Liver (tissue), 9 donors: Measurements from ENCODE around the gene PNMA8B. TPM values are rescaled to one million over a fixed set of nuclear protein-coding genes. Genes with fewer than 3 reads are reported as not detected.

Experiments
- DNase-seq: peaks from one replicate; pipeline ENCODE4 v3.0.0-alpha.2; 2017; ENCODE audit warnings: low spot score
- H3K27ac ChIP-seq, 2 donors: one replicate each; pipeline ENCODE4 v1.7.0; 2013; ENCODE audit warnings: inconsistent platforms in 2 of 2, low read length in 2 of 2, control low read depth in 1 of 2, low read depth in 1 of 2, mild to moderate bottlenecking in 1 of 2
- H3K27me3 ChIP-seq, 4 donors: one replicate each; pipeline versions ENCODE4 v1.6.1 to v1.7.0; 2013; ENCODE audit warnings: low read length in 3 of 4, inconsistent platforms in 1 of 4, mild to moderate bottlenecking in 1 of 4, moderate library complexity in 1 of 4; ENCODE audit not compliant: control insufficient read depth in 4 of 4, insufficient read depth in 4 of 4
- H3K36me3 ChIP-seq, 4 donors: one replicate each; pipeline versions ENCODE4 v1.6.1 to v1.7.0; 2013; ENCODE audit warnings: low read length in 3 of 4, mild to moderate bottlenecking in 3 of 4, low read depth in 1 of 4, moderate library complexity in 1 of 4; ENCODE audit not compliant: control insufficient read depth in 4 of 4, insufficient read depth in 3 of 4
- H3K4me1 ChIP-seq, 4 donors: one replicate each; pipeline versions ENCODE4 v1.6.1 to v1.7.0; 2013; ENCODE audit warnings: low read length in 3 of 4, mild to moderate bottlenecking in 3 of 4, moderate library complexity in 1 of 4; ENCODE audit not compliant: control insufficient read depth in 4 of 4, insufficient read depth in 4 of 4
- H3K4me3 ChIP-seq, 3 donors: one replicate each; pipeline versions ENCODE4 v1.6.1 to v1.7.0; 2013; ENCODE audit warnings: low read length in 3 of 3, control low read depth in 1 of 3, low read depth in 1 of 3, mild to moderate bottlenecking in 1 of 3
- H3K9ac ChIP-seq, 2 donors: one replicate each; pipeline ENCODE4 v1.7.0; 2013; ENCODE audit warnings: low read length in 2 of 2, mild to moderate bottlenecking in 2 of 2, moderate library complexity in 2 of 2, control low read depth in 1 of 2, low read depth in 1 of 2
- H3K9me3 ChIP-seq, 4 donors: one replicate each; pipeline versions ENCODE4 v1.6.1 to v1.7.0; 2013; ENCODE audit warnings: low read length in 3 of 4; ENCODE audit not compliant: control insufficient read depth in 4 of 4
- EGR1 ChIP-seq, 2 donors: IDR thresholded peaks; 2 replicates each; pipeline ENCODE4 v1.6.1; 2016 to 2018; ENCODE audit warnings: antibody characterized with exemption in 2 of 2, low read depth in 2 of 2
- FOXA1 ChIP-seq: IDR thresholded peaks from 2 replicates; pipeline ENCODE4 v1.6.1; 2016; ENCODE audit warnings: antibody characterized with exemption
- FOXA2 ChIP-seq: IDR thresholded peaks from 2 replicates; pipeline ENCODE4 v1.6.1; 2016; ENCODE audit warnings: antibody characterized with exemption
- GABPA ChIP-seq, 2 donors: IDR thresholded peaks in 1 of 2; conservative IDR thresholded peaks in 1 of 2; 2 replicates each; pipeline ENCODE4 v1.6.1; 2016; ENCODE audit warnings: antibody characterized with exemption in 2 of 2, mild to moderate bottlenecking in 1 of 2, moderate library complexity in 1 of 2
- HNF4A ChIP-seq, 2 donors: conservative IDR thresholded peaks; 2 replicates each; pipeline ENCODE4 v1.6.1; 2016; ENCODE audit warnings: antibody characterized with exemption in 2 of 2, mild to moderate bottlenecking in 2 of 2
- JUND ChIP-seq, 2 donors: IDR thresholded peaks; 2 replicates each; pipeline ENCODE4 v1.6.1; 2016; ENCODE audit warnings: antibody characterized with exemption in 2 of 2
- NR2F2 ChIP-seq: IDR thresholded peaks from 2 replicates; pipeline ENCODE4 v1.6.1; 2016; ENCODE audit warnings: antibody characterized with exemption
- RAD21 ChIP-seq, 2 donors: IDR thresholded peaks; 2 replicates each; pipeline ENCODE4 v1.6.1; 2016; ENCODE audit warnings: antibody characterized with exemption in 2 of 2, mild to moderate bottlenecking in 2 of 2
- RXRA ChIP-seq, 2 donors: IDR thresholded peaks; 2 replicates each; pipeline ENCODE4 v1.6.1; 2017 to 2018; ENCODE audit warnings: antibody characterized with exemption in 2 of 2, mild to moderate bottlenecking in 1 of 2
- SP1 ChIP-seq: IDR thresholded peaks from 2 replicates; pipeline ENCODE4 v1.6.1; 2018; ENCODE audit warnings: antibody characterized with exemption, mild to moderate bottlenecking
- TAF1 ChIP-seq: conservative IDR thresholded peaks from 2 replicates; pipeline ENCODE4 v1.6.1; 2016; ENCODE audit warnings: antibody characterized with exemption, mild to moderate bottlenecking
- YY1 ChIP-seq: IDR thresholded peaks from 2 replicates; pipeline ENCODE4 v1.6.1; 2016; ENCODE audit warnings: antibody characterized with exemption, mild to moderate bottlenecking
- WGBS: extraction: QIAGEN DNeasy Blood & Tissue Kit; methylation state at CpG from one replicate; pipeline ENCODE4 v1.1.7; 2013; 5-methylcytosine and 5-hydroxymethylcytosine counted together
- polyA plus RNA-seq, 2 donors: library from polyadenylated mRNA; stranded (reverse) in 1 of 2; unstranded in 1 of 2; fragments of 200-250 nt in 1 of 2; fragments of >200 nt in 1 of 2; fragmentation: Nextera tagmentation in 1 of 2; extraction: Ambion mirVana in 1 of 2; gene quantifications; one replicate each; pipeline versions ENCODE4 v1.2.1 to v1.2.3, GENCODE V29; 2013 to 2015
- total RNA-seq, 2 donors: library from RNA; depleted of rRNA; stranded (reverse); fragments of >200 nt; gene quantifications; one replicate each; pipeline ENCODE4 v1.2.3, GENCODE V29; 2014
- TF ChIP-seq, protein P1 (sequence below): IDR thresholded peaks from 2 replicates; pipeline ENCODE4 v1.6.1; 2016; ENCODE audit warnings: antibody characterized with exemption
- TF ChIP-seq, protein P2 (sequence below): IDR thresholded peaks from 2 replicates; pipeline ENCODE4 v1.6.1; 2016; ENCODE audit warnings: antibody characterized with exemption
- TF ChIP-seq, protein P3 (sequence below): IDR thresholded peaks from 2 replicates; pipeline ENCODE4 v1.6.1; 2016; ENCODE audit warnings: antibody characterized with exemption
- TF ChIP-seq, protein P4 (sequence below): fragments of 150-350 bp; IDR thresholded peaks from 2 replicates; pipeline ENCODE4 v1.5.1; 2017; ENCODE audit warnings: improper control_type of control experiment, low read depth, low read length; ENCODE audit not compliant: missing input control
- TF ChIP-seq, protein P5 (sequence below): IDR thresholded peaks from 2 replicates; pipeline ENCODE4 v1.6.1; 2016; ENCODE audit warnings: antibody characterized with exemption, mild to moderate bottlenecking
- donor health status: healthy.
- donor health status: healthy.
- donor health status: healthy.
- donor health status: healthy.
- donor health status: healthy.

PNMA8B gene
- total and polyA plus RNA-seq, 4 donors: 0.15 to 0.59 (median 0.39) TPM

DNA sequence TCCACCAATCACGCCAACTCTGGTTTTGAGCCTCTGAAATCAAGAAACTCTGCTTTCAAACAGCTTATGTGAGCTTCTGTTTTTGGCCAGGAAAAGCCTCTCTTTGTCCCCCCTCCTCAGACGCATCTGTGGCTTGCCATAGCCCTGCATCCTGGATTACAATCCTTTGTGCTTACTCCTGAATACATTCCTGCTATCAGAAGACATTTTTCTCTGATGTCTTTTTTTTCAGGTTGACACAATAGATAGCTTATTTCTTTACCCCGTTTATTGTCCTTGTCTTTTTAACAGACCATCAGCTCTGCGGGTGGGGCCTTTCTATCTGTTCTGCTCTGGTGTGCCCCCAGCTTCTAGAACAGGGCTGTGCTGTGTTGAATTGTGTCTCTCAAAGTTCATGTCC lies 11.0 kb downstream of the PNMA8B start:
- H3K4me3 ChIP-seq: no peak overlapping the region
- DNase-seq: no peak
- no peak overlapping the region for H3K27ac ChIP-seq
- H3K4me1 ChIP-seq: peaks cover 0 to 14% (median 10%) of the 10 kb centered on the region in 4 donors
- H3K9ac ChIP-seq: no peak overlapping the region
- no peaks in the 10 kb centered on the region for H3K36me3 ChIP-seq
- H3K27me3 ChIP-seq: peaks cover 0 to 11% (median 2%) of the 10 kb centered on the region in 4 donors
- no peaks in the 10 kb centered on the region for H3K9me3 ChIP-seq
- WGBS: 61% methylated on average over 4 of the region's 4 CpGs
- TF ChIP-seq NR2F2 (no peak), FOXA2 (no peak), GABPA (IDR thresholded peaks at IDR 0.05 in 1 of 2, conservative IDR thresholded peaks at IDR 0.05 in 1 of 2) (no peak), RXRA (IDR thresholded peaks at IDR 0.05) (no peak), HNF4A (conservative IDR thresholded peaks at IDR 0.05) (no peak), SP1 (no peak), TAF1 (no peak), EGR1 (IDR thresholded peaks at IDR 0.05; ENCODE audit: low read depth in 2 of 2) (no peak), RAD21 (IDR thresholded peaks at IDR 0.05) (no peak), FOXA1 (no peak), YY1 (no peak), JUND (IDR thresholded peaks at IDR 0.05) (no peak)
- TF ChIP-seq, protein P1, sequence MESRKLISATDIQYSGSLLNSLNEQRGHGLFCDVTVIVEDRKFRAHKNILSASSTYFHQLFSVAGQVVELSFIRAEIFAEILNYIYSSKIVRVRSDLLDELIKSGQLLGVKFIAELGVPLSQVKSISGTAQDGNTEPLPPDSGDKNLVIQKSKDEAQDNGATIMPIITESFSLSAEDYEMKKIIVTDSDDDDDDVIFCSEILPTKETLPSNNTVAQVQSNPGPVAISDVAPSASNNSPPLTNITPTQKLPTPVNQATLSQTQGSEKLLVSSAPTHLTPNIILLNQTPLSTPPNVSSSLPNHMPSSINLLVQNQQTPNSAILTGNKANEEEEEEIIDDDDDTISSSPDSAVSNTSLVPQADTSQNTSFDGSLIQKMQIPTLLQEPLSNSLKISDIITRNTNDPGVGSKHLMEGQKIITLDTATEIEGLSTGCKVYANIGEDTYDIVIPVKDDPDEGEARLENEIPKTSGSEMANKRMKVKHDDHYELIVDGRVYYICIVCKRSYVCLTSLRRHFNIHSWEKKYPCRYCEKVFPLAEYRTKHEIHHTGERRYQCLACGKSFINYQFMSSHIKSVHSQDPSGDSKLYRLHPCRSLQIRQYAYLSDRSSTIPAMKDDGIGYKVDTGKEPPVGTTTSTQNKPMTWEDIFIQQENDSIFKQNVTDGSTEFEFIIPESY: no peak
- TF ChIP-seq, protein P2, sequence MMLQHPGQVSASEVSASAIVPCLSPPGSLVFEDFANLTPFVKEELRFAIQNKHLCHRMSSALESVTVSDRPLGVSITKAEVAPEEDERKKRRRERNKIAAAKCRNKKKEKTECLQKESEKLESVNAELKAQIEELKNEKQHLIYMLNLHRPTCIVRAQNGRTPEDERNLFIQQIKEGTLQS: no peak
- TF ChIP-seq, protein P3, sequence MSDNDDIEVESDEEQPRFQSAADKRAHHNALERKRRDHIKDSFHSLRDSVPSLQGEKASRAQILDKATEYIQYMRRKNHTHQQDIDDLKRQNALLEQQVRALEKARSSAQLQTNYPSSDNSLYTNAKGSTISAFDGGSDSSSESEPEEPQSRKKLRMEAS: no peak
- TF ChIP-seq, protein P4, sequence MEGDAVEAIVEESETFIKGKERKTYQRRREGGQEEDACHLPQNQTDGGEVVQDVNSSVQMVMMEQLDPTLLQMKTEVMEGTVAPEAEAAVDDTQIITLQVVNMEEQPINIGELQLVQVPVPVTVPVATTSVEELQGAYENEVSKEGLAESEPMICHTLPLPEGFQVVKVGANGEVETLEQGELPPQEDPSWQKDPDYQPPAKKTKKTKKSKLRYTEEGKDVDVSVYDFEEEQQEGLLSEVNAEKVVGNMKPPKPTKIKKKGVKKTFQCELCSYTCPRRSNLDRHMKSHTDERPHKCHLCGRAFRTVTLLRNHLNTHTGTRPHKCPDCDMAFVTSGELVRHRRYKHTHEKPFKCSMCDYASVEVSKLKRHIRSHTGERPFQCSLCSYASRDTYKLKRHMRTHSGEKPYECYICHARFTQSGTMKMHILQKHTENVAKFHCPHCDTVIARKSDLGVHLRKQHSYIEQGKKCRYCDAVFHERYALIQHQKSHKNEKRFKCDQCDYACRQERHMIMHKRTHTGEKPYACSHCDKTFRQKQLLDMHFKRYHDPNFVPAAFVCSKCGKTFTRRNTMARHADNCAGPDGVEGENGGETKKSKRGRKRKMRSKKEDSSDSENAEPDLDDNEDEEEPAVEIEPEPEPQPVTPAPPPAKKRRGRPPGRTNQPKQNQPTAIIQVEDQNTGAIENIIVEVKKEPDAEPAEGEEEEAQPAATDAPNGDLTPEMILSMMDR: no peak
- TF ChIP-seq, protein P5, sequence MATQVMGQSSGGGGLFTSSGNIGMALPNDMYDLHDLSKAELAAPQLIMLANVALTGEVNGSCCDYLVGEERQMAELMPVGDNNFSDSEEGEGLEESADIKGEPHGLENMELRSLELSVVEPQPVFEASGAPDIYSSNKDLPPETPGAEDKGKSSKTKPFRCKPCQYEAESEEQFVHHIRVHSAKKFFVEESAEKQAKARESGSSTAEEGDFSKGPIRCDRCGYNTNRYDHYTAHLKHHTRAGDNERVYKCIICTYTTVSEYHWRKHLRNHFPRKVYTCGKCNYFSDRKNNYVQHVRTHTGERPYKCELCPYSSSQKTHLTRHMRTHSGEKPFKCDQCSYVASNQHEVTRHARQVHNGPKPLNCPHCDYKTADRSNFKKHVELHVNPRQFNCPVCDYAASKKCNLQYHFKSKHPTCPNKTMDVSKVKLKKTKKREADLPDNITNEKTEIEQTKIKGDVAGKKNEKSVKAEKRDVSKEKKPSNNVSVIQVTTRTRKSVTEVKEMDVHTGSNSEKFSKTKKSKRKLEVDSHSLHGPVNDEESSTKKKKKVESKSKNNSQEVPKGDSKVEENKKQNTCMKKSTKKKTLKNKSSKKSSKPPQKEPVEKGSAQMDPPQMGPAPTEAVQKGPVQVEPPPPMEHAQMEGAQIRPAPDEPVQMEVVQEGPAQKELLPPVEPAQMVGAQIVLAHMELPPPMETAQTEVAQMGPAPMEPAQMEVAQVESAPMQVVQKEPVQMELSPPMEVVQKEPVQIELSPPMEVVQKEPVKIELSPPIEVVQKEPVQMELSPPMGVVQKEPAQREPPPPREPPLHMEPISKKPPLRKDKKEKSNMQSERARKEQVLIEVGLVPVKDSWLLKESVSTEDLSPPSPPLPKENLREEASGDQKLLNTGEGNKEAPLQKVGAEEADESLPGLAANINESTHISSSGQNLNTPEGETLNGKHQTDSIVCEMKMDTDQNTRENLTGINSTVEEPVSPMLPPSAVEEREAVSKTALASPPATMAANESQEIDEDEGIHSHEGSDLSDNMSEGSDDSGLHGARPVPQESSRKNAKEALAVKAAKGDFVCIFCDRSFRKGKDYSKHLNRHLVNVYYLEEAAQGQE: no peak
